Motor neuron (in vitro differentiated cells): ENCODE results near the gene NAA25. TPM values are rescaled to one million over a fixed set of nuclear protein-coding genes. Genes with fewer than 3 reads are reported as not detected.

ENCODE experiments used
- ATAC-seq, 8 experiments: fragments of 200-7000 bp; cut with Tn5 transposase; replicated peaks in 6 of 8; 2 replicates each; pipeline ENCODE4 v1.8.0; 2021; ENCODE audit warnings: mild to moderate bottlenecking in 8 of 8, moderate library complexity in 8 of 8
- H3K27ac ChIP-seq, 2 donors: fragments of 250-450 bp; sonication (Bioruptor Pico); 2 replicates each; pipeline ENCODE4 v1.9.0; 2021; ENCODE audit warnings: antibody characterized with exemption in 2 of 2, mild to moderate bottlenecking in 2 of 2, moderate library complexity in 1 of 2
- H3K4me1 ChIP-seq, 2 donors: fragments of 250-450 bp; sonication (Bioruptor Pico); replicated peaks in 1 of 2; 2 replicates each; pipeline ENCODE4 v1.6.1; 2021; ENCODE audit warnings: antibody characterized with exemption in 2 of 2, mild to moderate bottlenecking in 2 of 2, moderate library complexity in 1 of 2
- H3K4me3 ChIP-seq, 5 donors: fragments of 250-450 bp; sonication (Bioruptor Pico); 2 replicates each; pipeline ENCODE4 v1.9.0; 2021; ENCODE audit warnings: antibody characterized with exemption in 5 of 5, mild to moderate bottlenecking in 5 of 5, moderate library complexity in 4 of 5
- WGBS, 10 experiments: fragments of 450-650 bp; shearing (Covaris generic); methylation state at CpG; one replicate each; pipeline ENCODE4 v1.0.0; 2022; 5-methylcytosine and 5-hydroxymethylcytosine counted together
- in situ Hi-C, 9 experiments: fragments of 400-800 bp; cut with MboI; loops; one replicate each; pipeline ENCODE4 v1.15.0; 2021; ENCODE audit warnings: low sequenced_read_pairs in 9 of 9, low pct_unique_long_range_greater_than_20kb in 2 of 9; ENCODE audit not compliant: unreplicated experiment in 9 of 9
- total RNA-seq, 8 experiments: library from RNA; unstranded; fragments of 300-600 nt; gene quantifications; 2 replicates each; pipeline versions ENCODE4 v1.2.3 to v1.2.4, GENCODE V29; 2022

NAA25 gene
- total RNA-seq, 8 experiments from 2014 or later = 18.5 to 49.3 (median 24.7) TPM

DNA sequence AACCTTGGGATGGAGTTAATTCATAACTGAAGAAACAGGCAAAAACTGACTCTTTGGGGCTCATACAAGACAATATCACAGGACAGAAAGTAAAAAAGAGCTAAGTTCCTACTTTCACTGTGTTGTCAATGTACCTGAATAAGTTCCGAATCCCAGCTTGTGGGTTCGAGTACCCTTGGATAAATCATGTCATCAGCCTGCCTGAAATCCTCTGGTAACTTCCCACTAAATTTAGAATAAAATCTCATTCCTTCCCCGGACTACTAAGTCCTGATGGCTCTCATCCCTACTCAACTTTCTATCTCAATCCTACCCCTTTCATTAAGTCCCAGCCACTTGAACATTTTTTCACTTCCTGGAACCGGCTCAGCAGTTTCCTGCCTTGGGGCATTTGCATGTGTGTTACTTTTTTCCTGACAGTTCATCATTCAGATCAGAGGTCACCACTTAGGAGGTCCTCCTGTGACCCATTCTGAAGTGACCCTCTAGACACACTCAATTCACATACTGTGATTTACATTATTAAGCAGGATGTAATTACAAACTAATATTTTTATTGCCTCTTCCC, 82.7 kb downstream of the NAA25 start:
- Histone ChIP-seq H3K4me1 (peaks cover 0 to 3% of the 10 kb centered on the region in 2 donors), H3K27ac (no peak overlapping the region), H3K4me3 (no peak overlapping the region)
- 40 to 100% (median 70%) methylated on average over 2 to 4 of the region's 4 CpGs for WGBS, 10 experiments
- peak in 2 of 8 experiments; percentile 19 to 54 for ATAC-seq
- in situ Hi-C loops = loop anchor here in 1 of 9 experiments (25.0 kb wide), 1 partner anchor 211 kb away; no protein-coding TSS in a partner anchor

DNA sequence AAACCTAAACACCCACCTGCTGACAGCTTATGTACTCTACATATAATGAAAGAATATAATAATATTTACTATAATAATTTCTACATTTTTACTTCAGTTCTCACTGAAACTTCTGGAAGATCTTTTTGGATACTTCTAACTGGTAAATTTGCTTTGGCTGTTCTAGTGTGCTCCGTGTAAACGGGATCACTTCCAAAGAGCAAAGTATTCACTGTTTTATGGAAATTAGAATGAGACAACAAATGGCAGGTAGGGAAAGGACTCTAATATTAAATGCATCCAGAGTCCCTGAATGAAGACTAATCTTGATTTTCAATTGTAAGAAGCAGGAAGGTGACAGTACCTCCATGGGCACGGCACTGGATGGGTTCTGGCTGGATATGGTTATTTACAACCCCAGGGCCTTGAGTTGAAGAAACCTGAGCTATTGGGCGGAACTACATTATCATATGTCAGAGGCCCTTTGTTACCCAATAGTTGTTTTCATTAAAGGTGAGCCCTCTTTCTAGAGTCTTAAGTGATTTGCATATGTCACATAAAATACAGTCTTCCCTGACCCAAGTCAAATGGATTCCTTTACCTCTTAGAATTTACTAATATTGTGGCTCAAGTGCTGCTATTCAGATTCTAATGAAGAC, 84.7 kb downstream of the NAA25 start:
- Histone ChIP-seq H3K4me3 (no peak overlapping the region), H3K27ac (no peak overlapping the region), H3K4me1 (peaks cover 0 to 3% of the 10 kb centered on the region in 2 donors)
- peak in 2 of 8 experiments; percentile 23 to 32 for ATAC-seq
- 80 to 100% (median 89%) methylated on average over 2 to 4 of the region's 4 CpGs for WGBS, 10 experiments
- in situ Hi-C loops = no loop called here

DNA sequence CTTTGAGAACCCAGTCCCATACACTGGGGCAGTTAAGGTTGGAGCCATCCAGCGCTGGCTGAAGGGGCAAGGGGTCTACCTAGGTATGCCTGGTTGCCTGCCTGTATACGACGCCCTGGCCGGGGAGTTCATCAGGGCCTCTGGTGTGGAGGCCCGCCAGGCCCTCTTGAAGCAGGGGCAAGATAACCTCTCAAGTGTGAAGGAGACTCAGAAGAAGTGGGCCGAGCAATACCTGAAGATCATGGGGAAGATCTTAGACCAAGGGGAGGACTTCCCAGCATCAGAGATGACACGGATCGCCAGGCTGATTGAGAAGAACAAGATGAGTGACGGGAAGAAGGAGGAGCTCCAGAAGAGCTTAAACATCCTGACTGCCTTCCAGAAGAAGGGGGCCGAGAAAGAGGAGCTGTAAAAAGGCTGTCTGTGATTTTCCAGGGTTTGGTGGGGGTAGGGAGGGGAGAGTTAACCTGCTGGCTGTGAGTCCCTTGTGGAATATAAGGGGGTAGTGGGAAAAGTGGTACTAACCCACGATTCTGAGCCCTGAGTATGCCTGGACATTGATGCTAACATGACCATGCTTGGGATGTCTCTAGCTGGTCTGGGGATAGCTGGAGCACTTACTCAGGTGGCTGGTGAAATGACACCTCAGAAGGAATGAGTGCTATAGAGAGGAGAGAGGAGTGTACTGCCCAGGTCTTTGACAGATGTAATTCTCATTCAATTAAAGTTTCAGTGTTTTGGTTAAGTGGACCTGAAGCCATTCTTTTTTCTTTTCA, 86.2 kb downstream of the NAA25 start:
- in situ Hi-C loops = no loop called here
- no peak overlapping the region for H3K4me3 ChIP-seq
- peaks cover 0 to 3% of the 10 kb centered on the region in 2 donors for H3K4me1 ChIP-seq
- no peak overlapping the region for H3K27ac ChIP-seq
- ATAC-seq = peak in 1 of 8 experiments; percentile 12
- WGBS, 10 experiments = 40 to 95% (median 78%) methylated on average over 1 to 5 of the region's 11 CpGs; no CpG with 5 or more reads in 3 of the 10 experiments

DNA sequence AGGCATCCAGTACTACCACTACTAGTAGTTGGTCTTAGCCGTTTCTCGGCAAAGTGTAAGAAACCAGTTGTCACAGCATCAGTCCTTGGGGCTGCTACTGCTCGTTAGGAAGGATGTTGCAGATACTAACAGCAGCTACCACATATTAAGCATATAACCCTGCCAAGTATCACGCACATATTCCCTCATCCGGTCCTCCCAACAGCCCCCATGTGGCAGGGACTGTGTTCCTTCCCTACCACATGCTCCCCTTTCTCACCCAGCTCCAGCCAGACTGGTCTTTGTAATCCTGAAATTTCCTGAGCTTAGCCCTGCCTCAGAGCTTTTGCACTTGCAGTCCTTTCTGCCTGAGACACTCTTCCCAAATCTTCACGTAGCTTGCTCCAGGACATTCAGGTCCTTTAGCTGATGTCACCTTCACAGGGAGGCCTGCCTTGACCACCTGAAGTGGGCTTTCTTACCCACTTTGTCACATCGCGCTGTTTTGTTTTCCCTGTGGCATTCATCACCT, 87.6 kb downstream of the NAA25 start:
- Histone ChIP-seq H3K27ac (no peak overlapping the region), H3K4me3 (no peak overlapping the region), H3K4me1 (peaks cover 0 to 2% of the 10 kb centered on the region in 2 donors)
- in situ Hi-C loops = no loop called here
- no peak for ATAC-seq
- 80 to 100% (median 92%) methylated on average over 1 to 8 of the region's 8 CpGs; no CpG with 5 or more reads in 1 of the 10 experiments for WGBS, 10 experiments

DNA sequence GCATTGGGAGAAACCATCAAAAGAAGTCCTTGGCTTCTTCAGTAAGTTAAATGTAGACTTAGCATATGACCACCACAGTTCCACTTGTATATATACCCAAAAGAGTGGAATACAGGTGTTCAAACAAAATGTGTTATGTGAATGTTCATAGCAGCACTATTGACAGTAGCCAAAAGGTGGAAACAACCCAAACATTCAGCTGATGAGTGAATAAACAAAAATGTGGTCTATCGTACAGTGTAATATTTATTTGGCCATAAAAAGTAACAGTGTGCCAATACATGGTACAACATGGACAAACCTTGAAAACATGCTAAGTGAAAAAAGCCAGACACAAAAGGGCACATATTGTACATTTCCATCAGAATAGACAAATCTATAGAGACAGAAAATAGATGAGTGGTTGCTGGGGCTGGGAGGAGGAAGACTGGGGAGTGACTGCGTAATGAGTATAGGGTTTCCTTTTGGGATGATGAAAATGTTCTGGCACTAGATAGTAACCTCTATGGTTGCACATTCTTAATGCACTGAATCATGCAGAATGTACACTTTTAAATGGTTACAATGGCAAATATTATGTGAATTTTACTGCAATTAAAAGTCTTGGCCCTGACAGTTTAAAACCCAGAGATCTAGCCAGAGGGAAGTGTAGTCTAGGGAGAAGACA, 89.9 kb downstream of the NAA25 start:
- Histone ChIP-seq H3K4me1 (peaks cover 6 to 9% of the 10 kb centered on the region in 2 donors), H3K27ac (no peak overlapping the region), H3K4me3 (no peak overlapping the region)
- ATAC-seq = peak in 3 of 8 experiments; percentile 5 to 35 (median 9)
- in situ Hi-C loops = no loop called here
- 47 to 100% (median 90%) methylated on average over 1 to 2 of the region's 2 CpGs; no CpG with 5 or more reads in 1 of the 10 experiments for WGBS, 10 experiments

DNA sequence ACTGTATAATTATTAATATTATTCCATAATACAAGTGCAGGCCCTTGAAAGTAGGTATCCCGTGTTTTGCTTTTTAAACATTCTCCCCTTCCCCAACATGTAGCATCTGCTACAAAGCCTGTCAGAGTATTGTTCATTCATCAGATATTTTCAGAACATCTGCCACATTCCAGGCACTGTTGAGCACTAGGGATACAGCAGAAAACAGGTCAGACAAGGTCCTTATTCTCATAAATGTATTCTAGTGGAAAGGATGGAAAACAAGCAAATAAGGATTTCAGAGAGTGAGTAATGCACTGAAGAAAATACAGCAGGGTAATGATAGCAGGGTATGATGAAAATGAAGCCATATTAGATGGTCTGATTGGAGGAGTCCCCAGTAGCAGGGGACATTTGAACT, 91.5 kb downstream of the NAA25 start:
- no peak overlapping the region for H3K27ac ChIP-seq
- no peak for ATAC-seq
- no peak overlapping the region for H3K4me3 ChIP-seq
- in situ Hi-C loops = no loop called here
- H3K4me1 ChIP-seq = peaks cover 6 to 12% of the 10 kb centered on the region in 2 donors
- 60 to 100% (median 80%) methylated on average over 1 of the region's 1 CpG; no CpG with 5 or more reads in 1 of the 10 experiments for WGBS, 10 experiments

DNA sequence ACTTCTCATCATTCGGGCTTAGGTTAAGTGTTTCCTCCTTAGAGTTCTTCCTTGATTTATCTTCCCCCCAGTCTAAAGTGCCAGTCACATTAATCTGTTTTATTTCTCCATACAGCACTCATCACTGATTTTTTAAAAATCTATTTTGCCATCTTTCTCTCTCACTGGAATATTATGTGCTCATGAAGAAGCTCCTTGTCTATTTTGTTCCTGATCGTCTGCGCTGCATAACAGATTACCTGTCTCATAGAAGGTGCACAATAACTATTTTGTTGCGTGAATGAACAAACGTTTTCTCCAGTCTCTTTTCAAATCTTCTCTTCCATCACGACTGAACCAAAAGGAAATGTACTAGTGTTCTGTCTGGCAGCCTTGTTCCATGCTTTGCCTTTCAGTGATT, 92.6 kb downstream of the NAA25 start:
- ATAC-seq = no peak
- Histone ChIP-seq H3K27ac (no peak overlapping the region), H3K4me1 (peaks cover 12 to 18% of the 10 kb centered on the region in 2 donors), H3K4me3 (no peak overlapping the region)
- in situ Hi-C loops = no loop called here
- 84 to 100% (median 97%) methylated on average over 2 to 6 of the region's 6 CpGs; no CpG with 5 or more reads in 1 of the 10 experiments for WGBS, 10 experiments

DNA sequence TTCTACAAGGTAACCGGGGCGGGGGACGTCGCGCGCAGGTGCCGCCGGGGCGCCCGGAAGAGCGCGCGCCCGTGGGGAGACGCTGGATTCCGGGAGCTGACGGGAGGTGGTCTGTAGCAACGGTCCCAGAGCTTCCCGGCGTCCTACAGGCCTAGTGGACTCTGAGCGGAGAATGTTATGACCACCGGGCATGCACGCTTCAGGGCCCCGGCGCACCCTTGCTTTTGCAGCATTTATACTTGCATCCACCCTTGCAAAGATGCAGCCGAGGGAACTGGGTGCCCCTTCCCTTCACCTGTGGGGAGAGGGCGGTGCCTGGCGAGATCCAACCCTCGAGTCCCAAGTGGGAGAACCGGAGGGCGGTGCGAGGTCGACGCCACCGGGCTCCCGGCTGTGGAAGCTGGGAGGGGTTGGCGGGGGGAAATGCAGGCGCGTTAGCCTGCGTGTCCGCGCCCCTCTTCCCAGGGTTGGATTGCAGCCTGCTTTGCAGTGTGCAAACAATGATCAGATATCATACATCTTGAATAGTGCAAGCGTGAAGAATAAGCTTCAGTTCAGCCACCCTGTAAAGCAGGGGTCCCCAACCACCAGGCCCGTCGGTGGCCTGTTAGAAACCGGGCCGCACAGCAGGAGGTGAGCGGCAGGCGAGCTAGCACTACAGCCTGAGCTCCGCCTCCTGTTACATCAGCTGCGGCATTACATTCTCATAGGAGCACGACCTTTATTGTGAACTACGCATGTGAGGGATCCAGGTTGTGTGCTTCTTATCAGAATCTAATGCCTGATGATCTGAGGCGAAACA, 94.8 kb downstream of the NAA25 start:
- in situ Hi-C loops = no loop called here
- peak; percentile 38 to 64 (median 56) for ATAC-seq
- peaks cover 12 to 18% of the 10 kb centered on the region in 2 donors for H3K4me1 ChIP-seq
- peak overlapping the region; percentile 92 to 93 for H3K27ac ChIP-seq
- WGBS, 10 experiments = 1 to 20% (median 11%) methylated on average over 1 to 26 of the region's 54 CpGs; no CpG with 5 or more reads in 2 of the 10 experiments
- H3K4me3 ChIP-seq = peak overlapping the region; percentile 73 to 94 (median 90)

DNA sequence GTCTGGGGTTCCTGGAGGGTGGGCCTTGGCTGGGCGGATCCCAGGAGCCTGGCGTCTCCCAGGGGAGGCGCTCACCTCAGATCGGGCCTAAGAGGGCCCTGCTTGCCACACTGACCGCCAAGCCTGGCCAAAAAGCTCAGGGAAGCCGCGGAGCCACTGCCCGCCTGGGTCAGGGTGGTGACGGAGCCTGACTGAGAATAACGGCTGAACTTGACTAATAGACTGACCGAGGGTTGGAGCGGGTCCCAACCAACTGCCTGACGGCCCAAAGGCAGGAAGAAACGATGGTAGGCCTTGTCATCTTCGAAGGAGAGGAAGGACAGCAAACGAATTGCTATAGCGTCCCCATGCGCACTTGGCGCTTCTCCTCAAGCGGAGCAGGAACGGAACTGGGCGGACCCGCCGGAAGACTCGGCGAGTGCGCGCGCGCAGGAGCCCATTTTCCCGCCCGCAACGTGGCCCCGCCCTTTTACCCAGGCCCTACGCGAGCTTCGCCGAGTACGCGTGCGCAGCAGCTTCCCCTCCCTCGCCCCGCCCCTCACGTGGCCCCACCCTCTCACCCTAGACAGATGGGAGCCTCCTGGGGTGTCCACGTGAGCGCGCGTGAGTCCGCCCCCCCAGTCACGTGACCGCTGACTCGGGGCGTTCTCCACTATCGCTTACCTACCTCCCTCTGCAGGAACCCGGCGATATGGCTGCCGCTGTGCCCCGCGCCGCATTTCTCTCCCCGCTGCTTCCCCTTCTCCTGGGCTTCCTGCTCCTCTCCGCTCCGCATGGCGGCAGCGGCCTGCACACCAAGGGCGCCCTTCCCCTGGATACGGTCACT, 95.6 kb downstream of the NAA25 start, which contains the start of the genes ERP29 and TMEM116:
TSS of gene ERP29 (plus strand) at position 652 of the 826 bp plus-strand sequence. CDS start at position 692, 40 bp downstream.
TSS of gene TMEM116 (minus strand) at position 391 of the 826 bp plus-strand sequence. CDS start 7,895 bp downstream, outside the sequence.
- Histone ChIP-seq H3K4me3 (peak within 1 kb of the TSS; percentile 73 to 94 (median 90)), H3K27ac (peak within 1 kb of the TSS; percentile 92 to 93), H3K4me1 (peaks cover 12 to 18% of the 10 kb centered on the region in 2 donors)
- WGBS, 10 experiments = 0 to 1% (median 0%) methylated on average over 1 to 12 of the region's 67 CpGs; no CpG with 5 or more reads in 4 of the 10 experiments
- peak; percentile 81 to 90 (median 88) for ATAC-seq
- in situ Hi-C loops = no loop called here

DNA sequence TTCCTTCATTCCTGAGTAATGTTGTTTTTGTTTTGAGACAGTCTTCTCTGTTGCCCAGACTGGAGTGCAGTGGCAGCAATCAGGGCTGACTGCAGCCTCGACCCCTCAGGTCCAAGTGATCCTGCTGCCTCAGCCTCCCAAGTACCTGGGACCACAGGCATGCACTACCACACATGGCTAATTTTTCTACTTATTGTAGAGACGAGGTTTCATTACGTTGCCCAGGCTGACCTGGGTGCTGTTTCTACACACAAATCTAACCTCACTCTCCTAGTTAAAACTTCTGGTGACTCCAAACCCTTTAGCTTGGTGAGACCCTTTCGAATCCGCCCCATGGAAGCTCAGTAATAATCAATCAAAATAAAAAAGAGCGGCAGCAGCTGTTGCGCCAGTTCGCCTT, 96.9 kb downstream of the NAA25 start:
- peaks cover 12 to 18% of the 10 kb centered on the region in 2 donors for H3K4me1 ChIP-seq
- no peak for ATAC-seq
- in situ Hi-C loops = no loop called here

More for the DNA sequence above, 96.9 kb downstream of the NAA25 start:
- WGBS, 10 experiments = 49 to 100% (median 64%) methylated on average over 2 to 8 of the region's 8 CpGs; no CpG with 5 or more reads in 3 of the 10 experiments
- Histone ChIP-seq H3K4me3 (peak overlapping the region; percentile 45 to 94 (median 90)), H3K27ac (no peak overlapping the region)
